HG03095 (cell line): ENCODE measurements around the gene CEACAM4.
"Not testable (repeated sequence)": the region's sequence is repeated elsewhere in the genome, so short reads cannot be mapped to it uniquely, and the experiment has no call there.

Experiments used
- ATAC-seq: cut with Tn5 transposase; IDR thresholded peaks from one replicate; pipeline ENCODE4 v1.9.1; 2021; ENCODE audit warnings: moderate library complexity; ENCODE audit not compliant: unreplicated experiment

Gene CEACAM4

GRCh38 chr19:41626877-41627276, at the start of gene CEACAM4:
TSS of gene CEACAM4 (minus strand) at chr19:41627074. CDS start at chr19:41626963, 111 bp downstream.
- no peak for ATAC-seq

DNA sequence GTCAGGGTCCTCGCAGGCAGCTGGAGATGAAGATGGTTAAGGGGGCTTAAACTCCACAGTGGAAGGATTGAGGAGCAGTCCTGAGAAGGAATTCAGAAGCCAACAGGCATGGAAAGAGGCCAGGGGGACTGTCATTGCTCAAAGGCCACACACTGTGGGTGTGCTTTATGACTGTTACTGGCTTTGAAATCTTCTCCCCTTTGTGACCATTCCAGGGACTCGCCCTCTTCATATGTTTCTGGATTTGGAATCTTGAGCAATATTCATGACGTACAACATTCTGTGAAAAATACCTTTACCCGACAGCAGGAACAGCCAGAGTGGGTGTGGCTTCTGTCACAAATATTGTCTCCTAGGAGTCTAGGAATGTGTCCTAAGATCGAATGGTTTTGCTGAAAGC, 44.6 kb upstream of the CEACAM4 start:
- ATAC-seq, result no peak

GRCh38 chr19:41670755-41671154, 43.9 kb upstream of the CEACAM4 start:
- ATAC-seq, result no peak

GRCh38 chr19:41668315-41668714, 41.4 kb upstream of the CEACAM4 start:
- no peak for ATAC-seq

- no peak for ATAC-seq
Observed at GRCh38 chr19:41666075-41666474, 39.2 kb upstream of the CEACAM4 start.

DNA sequence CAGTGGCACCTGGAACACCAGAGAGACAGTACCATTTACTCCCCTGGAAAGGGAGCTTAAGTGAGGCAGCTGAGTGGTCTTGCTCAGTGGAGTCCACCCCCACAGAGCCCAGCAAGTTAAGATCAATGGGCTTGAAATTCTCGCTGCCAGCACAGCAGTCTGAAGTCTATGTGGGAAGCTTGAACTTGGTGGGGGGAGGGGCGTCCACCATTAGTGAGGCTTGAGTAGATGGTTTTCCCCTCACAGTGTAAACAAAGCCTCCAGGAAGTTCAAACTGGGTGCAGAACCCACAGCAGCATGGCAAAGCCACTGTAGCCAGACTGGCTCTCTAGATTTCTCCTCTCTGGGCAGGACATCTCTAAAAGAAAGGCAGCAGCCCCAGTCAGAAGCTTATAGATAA, 30.3 kb upstream of the CEACAM4 start:
- no peak for ATAC-seq

GRCh38 chr19:41656756-41657155, 29.9 kb upstream of the CEACAM4 start:
- ATAC-seq, result not testable (repeated sequence)

GRCh38 chr19:41652250-41652649, 25.4 kb upstream of the CEACAM4 start:
- ATAC-seq, result no peak

DNA sequence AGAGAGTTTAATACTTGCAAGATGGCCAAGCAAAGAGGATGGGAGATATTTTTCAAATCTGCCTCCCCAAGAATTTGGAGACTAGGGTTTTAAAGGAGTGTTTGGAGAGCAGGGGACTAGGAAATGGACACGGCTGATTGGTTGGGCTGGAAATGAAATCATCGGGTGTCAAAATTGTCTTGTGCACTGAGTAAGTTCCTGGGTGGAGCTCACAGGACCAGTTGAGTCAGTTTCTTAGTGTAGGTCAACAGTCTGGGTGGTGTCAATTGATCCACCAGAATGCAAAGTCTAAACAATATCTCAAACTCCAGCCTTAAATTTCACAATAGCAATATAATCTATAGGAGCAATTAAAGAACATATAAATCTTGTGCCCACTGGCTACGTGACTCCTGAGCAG, 23.0 kb upstream of the CEACAM4 start:
- ATAC-seq, result no peak

GRCh38 chr19:41646589-41647204, 19.8 kb upstream of the CEACAM4 start:
- no peak for ATAC-seq

- no peak for ATAC-seq
Observed at GRCh38 chr19:41641879-41642485, 15.1 kb upstream of the CEACAM4 start.

GRCh38 chr19:41638641-41639081, 11.8 kb upstream of the CEACAM4 start:
- ATAC-seq, result no peak

- no peak for ATAC-seq
Observed at GRCh38 chr19:41637484-41637883, 10.6 kb upstream of the CEACAM4 start.

GRCh38 chr19:41627966-41628675, 1.2 kb upstream of the CEACAM4 start:
- ATAC-seq, result no peak

GRCh38 chr19:41626278-41626677, 596 bp downstream of the CEACAM4 start:
- ATAC-seq, result no peak

DNA sequence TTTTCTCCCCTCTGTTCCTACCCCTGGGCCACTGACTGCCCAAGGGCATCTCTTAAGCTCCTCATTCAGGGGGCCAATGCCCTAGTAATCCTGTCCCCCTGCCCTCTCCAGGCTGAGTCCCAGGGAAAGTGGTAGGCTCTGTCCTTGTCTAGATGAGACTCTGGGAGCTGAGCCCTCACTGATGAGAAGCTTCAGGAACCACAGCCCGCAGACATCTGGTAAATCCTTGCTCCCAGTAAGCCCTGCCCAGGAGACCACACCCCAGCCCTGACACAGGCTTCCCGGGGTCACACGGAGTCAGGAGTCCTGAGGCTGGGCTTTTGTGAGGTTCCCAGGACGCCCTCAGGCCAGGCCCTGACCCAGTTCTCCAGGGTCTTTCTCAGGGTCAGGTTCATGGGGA, 1.9 kb downstream of the CEACAM4 start:
- no peak for ATAC-seq

DNA sequence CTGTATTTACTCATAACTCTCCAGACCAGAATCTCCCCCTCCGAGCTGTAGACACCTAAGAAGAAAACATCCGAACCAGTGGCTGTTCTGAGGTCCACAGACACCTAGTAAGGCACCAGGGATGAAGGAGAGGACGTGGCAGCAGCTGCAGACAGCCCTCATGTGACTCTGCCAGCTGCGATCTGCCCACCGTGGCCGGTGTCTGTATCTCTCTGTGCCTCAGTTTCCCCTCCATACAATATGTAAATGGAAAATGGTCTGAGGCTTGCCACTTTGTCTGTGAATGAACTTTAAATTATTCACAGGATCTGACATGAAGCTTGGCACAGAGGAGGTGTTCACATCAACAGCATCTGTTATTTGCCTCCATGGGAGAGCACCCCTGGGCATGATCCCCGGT, 2.4 kb downstream of the CEACAM4 start:
- no peak for ATAC-seq

GRCh38 chr19:41623360-41623759, 3.5 kb downstream of the CEACAM4 start:
- no peak for ATAC-seq

GRCh38 chr19:41621654-41622053, 5.2 kb downstream of the CEACAM4 start:
- no peak for ATAC-seq

GRCh38 chr19:41621226-41621625, 5.6 kb downstream of the CEACAM4 start:
- ATAC-seq, result no peak

DNA sequence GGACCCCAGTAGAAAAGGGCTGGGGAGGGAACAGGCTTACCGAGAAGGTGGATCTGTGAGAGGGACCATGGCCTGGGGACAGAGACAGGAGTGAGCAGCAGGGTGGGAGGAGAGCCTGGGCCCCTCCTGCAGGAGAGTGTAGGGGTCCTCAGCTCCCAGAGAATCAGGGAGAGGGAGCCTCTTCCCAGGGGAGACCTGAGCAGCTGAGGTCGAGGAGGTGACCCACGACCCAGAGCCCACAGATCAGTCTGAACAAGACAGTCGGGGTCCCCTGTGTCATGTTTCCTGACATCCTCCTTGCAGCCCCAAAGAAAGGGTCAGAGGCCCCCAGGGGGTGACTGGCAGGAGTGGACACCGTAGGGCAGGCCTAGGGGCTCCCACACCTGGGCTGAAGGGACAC, 6.7 kb downstream of the CEACAM4 start:
- no peak for ATAC-seq

- no peak for ATAC-seq
Observed at GRCh38 chr19:41619018-41619556, 7.8 kb downstream of the CEACAM4 start.
